GM21515 (cell line): Measurements from ENCODE around the gene DPP9.
A peak's percentile ranks its signal among the peaks of the same experiment; 100 is the strongest.
"Not testable (repeated sequence)": the region's sequence is repeated elsewhere in the genome, so short reads cannot be mapped to it uniquely, and the experiment has no call there.

Source experiments
- ATAC-seq: cut with Tn5 transposase; IDR thresholded peaks from one replicate; pipeline ENCODE4 v1.9.1; 2021; ENCODE audit not compliant: unreplicated experiment

The DPP9 gene

GRCh38 chr19:4689403-4689802 lies 34.2 kb downstream of the DPP9 start:
- ATAC-seq: no peak

- no peak for ATAC-seq
Measured at GRCh38 chr19:4688587-4688986, 35.1 kb downstream of the DPP9 start.

- no peak for ATAC-seq
Measured at GRCh38 chr19:4687396-4687795, 36.2 kb downstream of the DPP9 start.

GRCh38 chr19:4686700-4687099 lies 36.9 kb downstream of the DPP9 start:
- ATAC-seq: no peak

- no peak for ATAC-seq
Measured at GRCh38 chr19:4684312-4685095, 39.1 kb downstream of the DPP9 start.

GRCh38 chr19:4682417-4683200 lies 41.0 kb downstream of the DPP9 start:
- no peak for ATAC-seq

- ATAC-seq: not testable (repeated sequence)
Measured at GRCh38 chr19:4680021-4680420, 43.6 kb downstream of the DPP9 start.

GRCh38 chr19:4678881-4679790 lies 44.5 kb downstream of the DPP9 start:
- ATAC-seq: no peak

- no peak for ATAC-seq
Measured at GRCh38 chr19:4676955-4677731, 46.5 kb downstream of the DPP9 start.

- no peak for ATAC-seq
Measured at GRCh38 chr19:4675346-4675745, 48.3 kb downstream of the DPP9 start.

- ATAC-seq: no peak
Measured at GRCh38 chr19:4673726-4674125, 49.9 kb downstream of the DPP9 start.

- ATAC-seq: no peak
Measured at GRCh38 chr19:4673216-4673615, 50.4 kb downstream of the DPP9 start.

GRCh38 chr19:4671185-4671851 lies 52.3 kb downstream of the DPP9 start:
- ATAC-seq: no peak

GRCh38 chr19:4669723-4670480 lies 53.7 kb downstream of the DPP9 start, which contains the start of gene MYDGF:
TSS of gene MYDGF (minus strand) at chr19:4670342. CDS start at chr19:4670334, 8 bp downstream.
- peak; percentile 86 for ATAC-seq

GRCh38 chr19:4664642-4665041 lies 59.0 kb downstream of the DPP9 start:
- no peak for ATAC-seq

GRCh38 chr19:4662812-4663211 lies 60.8 kb downstream of the DPP9 start:
- no peak for ATAC-seq

- ATAC-seq: no peak
Measured at GRCh38 chr19:4662020-4662695, 61.5 kb downstream of the DPP9 start.

GRCh38 chr19:4660993-4661392 lies 62.6 kb downstream of the DPP9 start:
- no peak for ATAC-seq
